DND-41 (cell line): ENCODE data around the gene BORCS6.

Experiments
- ATAC-seq: fragments of 200-7000 bp; cut with Tn5 transposase; 3 replicates; pipeline ENCODE4 v1.9.1; 2021; ENCODE audit warnings: low read depth; ENCODE audit not compliant: insufficient read depth
- DNase-seq: peaks from one replicate; pipeline ENCODE4 v3.0.0-alpha.2; 2020
- H2AFZ ChIP-seq: 2 replicates; pipeline ENCODE4 v1.6.0; 2012; ENCODE audit warnings: low read depth, low read length
- H3K27ac ChIP-seq: 2 replicates; pipeline ENCODE4 v1.5.1; 2012; ENCODE audit warnings: low read length, inconsistent platforms
- H3K27me3 ChIP-seq: fragments of 200-600 bp; sonication (generic); 2 replicates; pipeline ENCODE4 v1.6.0; 2012; ENCODE audit warnings: low read length, mild to moderate bottlenecking, inconsistent platforms; ENCODE audit not compliant: insufficient read depth, poor library complexity
- H3K36me3 ChIP-seq: 2 replicates; pipeline ENCODE4 v1.5.1; 2012; ENCODE audit warnings: low read length, inconsistent platforms; ENCODE audit not compliant: insufficient read depth
- H3K4me1 ChIP-seq: 2 replicates; pipeline ENCODE4 v1.5.1; 2012; ENCODE audit warnings: mild to moderate bottlenecking, low read length; ENCODE audit not compliant: insufficient read depth
- H3K4me2 ChIP-seq: 2 replicates; pipeline ENCODE4 v1.6.0; 2012; ENCODE audit warnings: mild to moderate bottlenecking, moderate library complexity, low read length, inconsistent platforms; ENCODE audit not compliant: insufficient read depth
- H3K4me3 ChIP-seq, 2 experiments: fragments of 200-600 bp in 1 of 2; shearing (Covaris generic) in 1 of 2; 2 replicates each; pipeline ENCODE4 v1.5.1; 2012 to 2016; ENCODE audit warnings: inconsistent platforms in 2 of 2, low read length in 2 of 2, mild to moderate bottlenecking in 2 of 2, low read depth in 1 of 2, moderate library complexity in 1 of 2
- H3K79me2 ChIP-seq: 2 replicates; pipeline ENCODE4 v1.6.0; 2012; ENCODE audit warnings: low read length, inconsistent platforms; ENCODE audit not compliant: insufficient read depth
- H3K9ac ChIP-seq: 2 replicates; pipeline ENCODE4 v1.6.0; 2012; ENCODE audit warnings: low read depth, mild to moderate bottlenecking, inconsistent platforms, low read length, moderate library complexity
- H3K9me3 ChIP-seq: 2 replicates; pipeline ENCODE4 v1.5.1; 2012; ENCODE audit warnings: low read length, moderate library complexity, mild to moderate bottlenecking, inconsistent platforms; ENCODE audit not compliant: insufficient read depth, severe bottlenecking
- H4K20me1 ChIP-seq: 2 replicates; pipeline ENCODE4 v1.6.0; 2012; ENCODE audit warnings: low read length; ENCODE audit not compliant: insufficient read depth
- CTCF ChIP-seq: IDR thresholded peaks from 2 replicates; pipeline ENCODE4 v1.5.1; 2012; ENCODE audit warnings: borderline replicate concordance, low read length, moderate library complexity, mild to moderate bottlenecking; ENCODE audit not compliant: poor library complexity, severe bottlenecking; ENCODE audit errors: extremely low read depth
- EZH2 ChIP-seq: IDR thresholded peaks from 3 replicates; pipeline ENCODE4 v1.6.1; 2012; ENCODE audit warnings: borderline replicate concordance, low read depth, mild to moderate bottlenecking, moderate library complexity, low read length, inconsistent platforms; ENCODE audit not compliant: severe bottlenecking

BORCS6 gene

GRCh38 chr17:8227238-8227581 lies 37.2 kb upstream of the BORCS6 start:
- no peaks in the 10 kb centered on the region for H3K9me3 ChIP-seq
- ATAC-seq (no peak), DNase-seq (no peak)
- H3K4me2 ChIP-seq, result no peak overlapping the region
- H3K79me2 ChIP-seq, result no peaks in the 10 kb centered on the region; the same call in 1 of the 2 replicates
- H3K4me3 ChIP-seq, result no peak overlapping the region
- H4K20me1 ChIP-seq, result no peaks in the 10 kb centered on the region
- peaks cover 16% of the 10 kb centered on the region for H3K4me1 ChIP-seq
- H3K36me3 ChIP-seq, result peaks cover 53% of the 10 kb centered on the region
- H3K27me3 ChIP-seq, result no peaks in the 10 kb centered on the region
- H3K9ac ChIP-seq, result no peak overlapping the region
- no peak for TF ChIP-seq CTCF
- TF ChIP-seq EZH2, result no peak
- H2AFZ ChIP-seq, result no peak overlapping the region
- no peak overlapping the region for H3K27ac ChIP-seq

GRCh38 chr17:8226536-8227237 lies 36.7 kb upstream of the BORCS6 start:
- Histone ChIP-seq H3K9me3 (no peaks in the 10 kb centered on the region), H3K79me2 (no peaks in the 10 kb centered on the region; the same call in 1 of the 2 replicates), H2AFZ (no peak overlapping the region), H4K20me1 (no peaks in the 10 kb centered on the region), H3K27me3 (no peaks in the 10 kb centered on the region), H3K9ac (no peak overlapping the region), H3K27ac (no peak overlapping the region), H3K4me1 (peaks cover 20% of the 10 kb centered on the region), H3K4me3 (no peak overlapping the region), H3K36me3 (peaks cover 48% of the 10 kb centered on the region), H3K4me2 (no peak overlapping the region)
- ATAC-seq (no peak), DNase-seq (no peak)
- no peak for TF ChIP-seq CTCF
- TF ChIP-seq EZH2, result no peak

GRCh38 chr17:8225813-8226535 lies 36.0 kb upstream of the BORCS6 start:
- H2AFZ ChIP-seq, result no peak overlapping the region
- H3K27ac ChIP-seq, result no peak overlapping the region
- H3K9ac ChIP-seq, result no peak overlapping the region
- H4K20me1 ChIP-seq, result no peaks in the 10 kb centered on the region
- peaks cover 41% of the 10 kb centered on the region for H3K36me3 ChIP-seq
- H3K4me2 ChIP-seq, result no peak overlapping the region
- no peak overlapping the region for H3K4me3 ChIP-seq
- no peak for DNase-seq
- ATAC-seq, result no peak
- no peaks in the 10 kb centered on the region for H3K9me3 ChIP-seq
- TF ChIP-seq EZH2 (no peak), CTCF (no peak)
- peaks cover 24% of the 10 kb centered on the region for H3K4me1 ChIP-seq
- no peaks in the 10 kb centered on the region; the same call in 1 of the 2 replicates for H3K79me2 ChIP-seq
- no peaks in the 10 kb centered on the region for H3K27me3 ChIP-seq
